ENCODE data around the gene RAI2.

GRCh38 chrX:17839269-17839668 lies 21.8 kb downstream of the RAI2 start:
- peak; percentile 20; the same call in 1 of the 2 replicates for TF ChIP-seq CTCF (conservative IDR thresholded peaks at IDR 0.05; ENCODE audit: low read depth, low read length)
- TF ChIP-seq EZH2 (IDR thresholded peaks at IDR 0.05; ENCODE audit: borderline replicate concordance, low read depth, low read length, poor library complexity, severe bottlenecking) = no peak
